Loucy (cell line): ENCODE results near the gene ABCB9.

Experiments
- H2AFZ ChIP-seq: fragments of 200-600 bp; sonication (generic); 2 replicates; pipeline ENCODE4 v1.6.0; 2016; ENCODE audit warnings: antibody characterized with exemption, mild to moderate bottlenecking, low read length, moderate library complexity
- H3F3A ChIP-seq: fragments of 200-600 bp; 2 replicates; pipeline ENCODE4 v1.6.0; 2016; ENCODE audit warnings: antibody characterized with exemption, low read depth, mild to moderate bottlenecking
- H3K27me3 ChIP-seq: fragments of 200-600 bp; sonication (generic); 2 replicates; pipeline ENCODE4 v1.6.1; 2014; ENCODE audit warnings: low read length, mild to moderate bottlenecking; ENCODE audit not compliant: insufficient read depth, poor library complexity, severe bottlenecking
- H3K36me3 ChIP-seq: fragments of 200-600 bp; sonication (generic); 2 replicates; pipeline ENCODE4 v1.6.1; 2016; ENCODE audit warnings: low read length; ENCODE audit not compliant: insufficient read depth
- H3K4me1 ChIP-seq: fragments of 200-600 bp; sonication (generic); 2 replicates; pipeline ENCODE4 v1.5.1; 2014; ENCODE audit warnings: low read length, mild to moderate bottlenecking; ENCODE audit not compliant: insufficient read depth, poor library complexity, severe bottlenecking
- H3K4me2 ChIP-seq: fragments of 200-600 bp; sonication (generic); 2 replicates; pipeline ENCODE4 v1.6.0; 2014; ENCODE audit warnings: antibody characterized with exemption, low read length, low read depth, mild to moderate bottlenecking; ENCODE audit not compliant: poor library complexity, severe bottlenecking
- H3K4me3 ChIP-seq: fragments of 200-600 bp; sonication (generic); 2 replicates; pipeline ENCODE4 v1.5.1; 2014; ENCODE audit warnings: low read length, mild to moderate bottlenecking, mixed read lengths; ENCODE audit not compliant: poor library complexity, severe bottlenecking
- H3K79me2 ChIP-seq: fragments of 200-600 bp; sonication (generic); 2 replicates; pipeline ENCODE4 v1.6.1; 2014; ENCODE audit warnings: low read length; ENCODE audit not compliant: insufficient read depth
- H3K9ac ChIP-seq: fragments of 200-600 bp; sonication (generic); 2 replicates; pipeline ENCODE4 v1.6.0; 2014; ENCODE audit warnings: mild to moderate bottlenecking, low read depth, low read length, moderate library complexity; ENCODE audit not compliant: poor library complexity, severe bottlenecking
- H3K9me2 ChIP-seq: fragments of 200-600 bp; sonication (generic); replicated peaks from 2 replicates; pipeline ENCODE4 v1.6.1; 2016; ENCODE audit warnings: low read depth, low read length, mixed read lengths
- H3K9me3 ChIP-seq: fragments of 200-600 bp; sonication (generic); 2 replicates; pipeline ENCODE4 v1.6.1; 2014; ENCODE audit warnings: mild to moderate bottlenecking, antibody characterized with exemption, low read length, low read depth; ENCODE audit not compliant: insufficient read depth
- H4K20me1 ChIP-seq: fragments of 200-600 bp; sonication (generic); 2 replicates; pipeline ENCODE4 v1.6.0; 2014; ENCODE audit warnings: antibody characterized with exemption, low read length, mild to moderate bottlenecking; ENCODE audit not compliant: insufficient read depth, poor library complexity, severe bottlenecking
- CTCF ChIP-seq: fragments of 200-600 bp; sonication (generic); conservative IDR thresholded peaks from 2 replicates; pipeline ENCODE4 v1.5.1; 2014; ENCODE audit warnings: mild to moderate bottlenecking, antibody characterized with exemption, low read length
- EZH2phosphoT487 ChIP-seq: fragments of 200-600 bp; IDR thresholded peaks from 2 replicates; pipeline ENCODE4 v1.6.1; 2018; ENCODE audit warnings: antibody characterized with exemption, mild to moderate bottlenecking, moderate library complexity, borderline replicate concordance

ABCB9 gene

GRCh38 chr12:122981587-122982476, 15.6 kb upstream of the ABCB9 start:
- H3K9me3 ChIP-seq, result no peaks in the 10 kb centered on the region
- peaks cover 64% of the 10 kb centered on the region for H3K79me2 ChIP-seq
- H3K4me1 ChIP-seq, result peaks cover 28% of the 10 kb centered on the region

GRCh38 chr12:122981036-122981471, 14.8 kb upstream of the ABCB9 start:
- Histone ChIP-seq H4K20me1 (peaks cover 29% of the 10 kb centered on the region), H3K4me3 (peak overlapping the region; percentile 94), H3K27me3 (no peaks in the 10 kb centered on the region), H3K79me2 (peaks cover 72% of the 10 kb centered on the region), H3K9me2 (no peaks in the 10 kb centered on the region), H3F3A (no peaks in the 10 kb centered on the region), H3K9me3 (no peaks in the 10 kb centered on the region), H3K9ac (peak overlapping the region; percentile 90), H3K4me1 (peaks cover 36% of the 10 kb centered on the region), H3K36me3 (0 out of 2 replicates have a peak, but pooled peaks cover 5% of the 10 kb centered on the region), H2AFZ (peak overlapping the region; percentile 91), H3K4me2 (peak overlapping the region; percentile 99)
- TF ChIP-seq CTCF, result 0 out of 2 replicates have a peak, but pooled peaks have one; percentile 7
- TF ChIP-seq EZH2phosphoT487, result no peak

More at GRCh38 chr12:122981587-122982476, 15.6 kb upstream of the ABCB9 start:
- TF ChIP-seq CTCF (no peak), EZH2phosphoT487 (no peak)
- Histone ChIP-seq H3F3A (no peaks in the 10 kb centered on the region), H3K4me3 (peak overlapping the region; percentile 94), H3K9me2 (no peaks in the 10 kb centered on the region), H4K20me1 (peaks cover 29% of the 10 kb centered on the region), H3K9ac (peak overlapping the region; percentile 90), H2AFZ (no peak overlapping the region), H3K27me3 (no peaks in the 10 kb centered on the region), H3K36me3 (0 out of 2 replicates have a peak, but pooled peaks cover 5% of the 10 kb centered on the region), H3K4me2 (peak overlapping the region; percentile 99)

GRCh38 chr12:122980183-122981035, 14.1 kb upstream of the ABCB9 start, which contains the start of gene ARL6IP4:
Gene ARL6IP4 (plus strand): TSS chr12:122980681. CDS start chr12:122981140, 459 bp downstream.
- H3K4me3 ChIP-seq, result peak within 1 kb of the TSS; percentile 94

More at GRCh38 chr12:122980183-122981035, 14.1 kb upstream of the ABCB9 start, which contains the start of gene ARL6IP4:
- Histone ChIP-seq H3K4me2 (peak within 1 kb of the TSS; percentile 99), H3K9me2 (no peaks in the 10 kb centered on the region), H3K79me2 (peaks cover 78% of the 10 kb centered on the region), H3K27me3 (no peaks in the 10 kb centered on the region), H3K4me1 (peaks cover 41% of the 10 kb centered on the region), H3K9ac (peak within 1 kb of the TSS; percentile 90), H3K9me3 (no peaks in the 10 kb centered on the region), H3F3A (no peaks in the 10 kb centered on the region), H3K36me3 (0 out of 2 replicates have a peak, but pooled peaks cover 5% of the 10 kb centered on the region), H4K20me1 (peaks cover 29% of the 10 kb centered on the region), H2AFZ (peak within 1 kb of the TSS; percentile 91)
- TF ChIP-seq CTCF (no peak), EZH2phosphoT487 (no peak)
